ENCODE results near the gene ATF4. TPM values are rescaled to one million over a fixed set of nuclear protein-coding genes. Genes with fewer than 3 reads are reported as not detected.

Gene ATF4
- total RNA-seq, 1 donor from 2014 or later: 193 TPM

- Histone ChIP-seq H3K27ac (replicated peaks) (peak overlapping the region; percentile 43), H3K9me3 (replicated peaks) (no peaks in the 10 kb centered on the region), H3K4me3 (no peak overlapping the region), H3K36me3 (peaks cover 77% of the 10 kb centered on the region), H3K27me3 (ENCODE audit: low read depth) (no peaks in the 10 kb centered on the region), H3K4me1 (peaks cover 30% of the 10 kb centered on the region)
- DNase-seq: no peak
- TF ChIP-seq CTCF (IDR thresholded peaks at IDR 0.05; ENCODE audit: borderline replicate concordance): no peak
- intact Hi-C loops (cut with micrococcal nuclease): loop anchor here (10.0 kb wide), 1 partner anchor 169 kb away; the partner anchor contains the start of gene SYNGR1
These were observed 6.6 kb upstream of the ATF4 start for GRCh38 chr22:39513791-39514190.

- TF ChIP-seq CTCF (IDR thresholded peaks at IDR 0.05; ENCODE audit: borderline replicate concordance): peak; percentile 75
- DNase-seq: peak; percentile 62
- Histone ChIP-seq H3K9me3 (replicated peaks) (no peaks in the 10 kb centered on the region), H3K4me3 (no peak overlapping the region), H3K27ac (replicated peaks) (peak overlapping the region; percentile 43), H3K27me3 (ENCODE audit: low read depth) (no peaks in the 10 kb centered on the region), H3K36me3 (peaks cover 70% of the 10 kb centered on the region), H3K4me1 (peaks cover 33% of the 10 kb centered on the region)
- intact Hi-C loops (cut with micrococcal nuclease): loop anchor here (10.0 kb wide), 1 partner anchor 170 kb away; the partner anchor contains the start of gene SYNGR1
These were observed 5.9 kb upstream of the ATF4 start for GRCh38 chr22:39514373-39514973.

GRCh38 chr22:39515266-39516050 lies 4.9 kb upstream of the ATF4 start:
- Histone ChIP-seq H3K4me3 (no peak overlapping the region), H3K27me3 (ENCODE audit: low read depth) (no peaks in the 10 kb centered on the region), H3K4me1 (peaks cover 37% of the 10 kb centered on the region), H3K9me3 (replicated peaks) (no peaks in the 10 kb centered on the region), H3K36me3 (peaks cover 61% of the 10 kb centered on the region), H3K27ac (replicated peaks) (no peak overlapping the region)
- no peak for TF ChIP-seq CTCF (IDR thresholded peaks at IDR 0.05; ENCODE audit: borderline replicate concordance)
- no peak for DNase-seq
- intact Hi-C loops (cut with micrococcal nuclease): loop anchor here (10.0 kb wide), 1 partner anchor 171 kb away; the partner anchor contains the start of gene SYNGR1

- no peak for TF ChIP-seq CTCF (IDR thresholded peaks at IDR 0.05; ENCODE audit: borderline replicate concordance)
- intact Hi-C loops (cut with micrococcal nuclease): loop anchor here (10.0 kb wide), 1 partner anchor 173 kb away; the partner anchor contains the start of gene SYNGR1
- Histone ChIP-seq H3K4me1 (peaks cover 57% of the 10 kb centered on the region), H3K4me3 (no peak overlapping the region), H3K27ac (replicated peaks) (no peak overlapping the region), H3K36me3 (peaks cover 56% of the 10 kb centered on the region), H3K9me3 (replicated peaks) (no peaks in the 10 kb centered on the region), H3K27me3 (ENCODE audit: low read depth) (no peaks in the 10 kb centered on the region)
- no peak for DNase-seq
These were observed 2.9 kb upstream of the ATF4 start for GRCh38 chr22:39517470-39517869.

GRCh38 chr22:39518144-39518786 lies 2.1 kb upstream of the ATF4 start:
- peak overlapping the region; percentile 99 for H3K27ac ChIP-seq (replicated peaks)
- H3K9me3 ChIP-seq (replicated peaks): no peaks in the 10 kb centered on the region
- H3K4me1 ChIP-seq: peaks cover 65% of the 10 kb centered on the region
- intact Hi-C loops (cut with micrococcal nuclease): loop anchor here (10.0 kb wide), 1 partner anchor 173 kb away; the partner anchor contains the start of gene SYNGR1
- H3K36me3 ChIP-seq: peaks cover 56% of the 10 kb centered on the region
- H3K4me3 ChIP-seq: peak overlapping the region; percentile 92
- TF ChIP-seq CTCF (IDR thresholded peaks at IDR 0.05; ENCODE audit: borderline replicate concordance): no peak
- H3K27me3 ChIP-seq (ENCODE audit: low read depth): no peaks in the 10 kb centered on the region
- no peak for DNase-seq

All from left ventricle myocardium inferior (tissue), 1 donor.